ENCODE measurements around the gene ANXA6. TPM values are rescaled to one million over a fixed set of nuclear protein-coding genes. Genes with fewer than 3 reads are reported as not detected.

ANXA6 gene
- total RNA-seq, 1 donor from 2014 or later: 320 TPM

DNA sequence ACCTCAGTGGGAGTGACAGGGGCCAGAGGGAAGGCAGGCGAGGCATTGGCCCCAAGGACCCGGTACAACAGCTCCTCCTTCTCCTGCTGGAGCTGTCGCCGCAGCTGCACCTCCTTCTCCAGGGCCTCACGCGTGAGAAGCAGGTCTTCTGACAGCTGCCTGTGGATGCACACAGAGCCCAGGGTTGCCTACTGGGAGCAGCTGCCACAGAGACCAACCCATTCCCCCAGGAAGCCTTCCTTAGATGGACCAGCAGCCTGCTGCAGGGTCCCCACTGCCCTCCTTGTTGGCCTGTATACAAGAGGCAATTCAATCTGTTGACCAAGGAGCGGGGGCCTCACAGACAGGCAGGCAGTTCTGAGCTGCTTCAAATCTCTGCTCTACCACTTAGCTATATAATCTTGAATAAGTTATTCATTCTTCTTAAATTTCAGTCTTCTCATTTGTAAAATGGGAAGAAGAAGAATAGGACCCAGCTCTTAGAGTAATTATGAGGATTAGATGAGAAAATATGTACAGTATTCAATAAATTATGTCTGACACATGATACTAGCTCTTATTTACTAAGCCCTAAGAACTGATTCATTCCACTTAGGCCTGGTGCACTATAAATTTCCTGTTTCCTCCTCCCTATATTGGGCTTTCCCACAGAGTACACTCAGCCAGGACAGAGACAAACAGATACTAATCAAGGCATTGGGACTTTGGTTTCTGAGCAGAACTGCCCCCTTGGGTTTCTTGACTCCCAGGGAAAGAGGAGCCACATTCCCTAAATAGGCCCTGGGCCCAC lies 26.1 kb upstream of the ANXA6 start:
- Mint-ChIP-seq H3K27me3 (ENCODE audit: low read depth, unreplicated experiment) (peaks cover 20% of the 10 kb centered on the region), H3K9me3 (ENCODE audit: unreplicated experiment) (peaks cover 4% of the 10 kb centered on the region), H3K36me3 (ENCODE audit: low read depth, unreplicated experiment) (peaks cover 8% of the 10 kb centered on the region), H3K4me3 (ENCODE audit: unreplicated experiment) (no peak overlapping the region), H3K27ac (ENCODE audit: unreplicated experiment) (no peak overlapping the region), H3K4me1 (ENCODE audit: low read depth, unreplicated experiment) (peaks cover 7% of the 10 kb centered on the region)
- H3K9me3 ChIP-seq (ENCODE audit: insufficient read depth, low read depth, low read length): no peaks in the 10 kb centered on the region
- no peak overlapping the region for H3K27ac ChIP-seq (ENCODE audit: low read depth, low read length)
- H3K4me1 ChIP-seq (ENCODE audit: insufficient read depth, low read length): no peaks in the 10 kb centered on the region
- H2AFZ ChIP-seq (ENCODE audit: low read depth, low read length): no peak overlapping the region
- TF ChIP-seq, protein P1, sequence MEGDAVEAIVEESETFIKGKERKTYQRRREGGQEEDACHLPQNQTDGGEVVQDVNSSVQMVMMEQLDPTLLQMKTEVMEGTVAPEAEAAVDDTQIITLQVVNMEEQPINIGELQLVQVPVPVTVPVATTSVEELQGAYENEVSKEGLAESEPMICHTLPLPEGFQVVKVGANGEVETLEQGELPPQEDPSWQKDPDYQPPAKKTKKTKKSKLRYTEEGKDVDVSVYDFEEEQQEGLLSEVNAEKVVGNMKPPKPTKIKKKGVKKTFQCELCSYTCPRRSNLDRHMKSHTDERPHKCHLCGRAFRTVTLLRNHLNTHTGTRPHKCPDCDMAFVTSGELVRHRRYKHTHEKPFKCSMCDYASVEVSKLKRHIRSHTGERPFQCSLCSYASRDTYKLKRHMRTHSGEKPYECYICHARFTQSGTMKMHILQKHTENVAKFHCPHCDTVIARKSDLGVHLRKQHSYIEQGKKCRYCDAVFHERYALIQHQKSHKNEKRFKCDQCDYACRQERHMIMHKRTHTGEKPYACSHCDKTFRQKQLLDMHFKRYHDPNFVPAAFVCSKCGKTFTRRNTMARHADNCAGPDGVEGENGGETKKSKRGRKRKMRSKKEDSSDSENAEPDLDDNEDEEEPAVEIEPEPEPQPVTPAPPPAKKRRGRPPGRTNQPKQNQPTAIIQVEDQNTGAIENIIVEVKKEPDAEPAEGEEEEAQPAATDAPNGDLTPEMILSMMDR (IDR thresholded peaks at IDR 0.05; ENCODE audit: insufficient read depth, low read depth, low read length): no peak
- TF ChIP-seq EZH2 (IDR thresholded peaks at IDR 0.05; ENCODE audit: insufficient read depth, low read length): no peak
- DNase-seq (ENCODE audit: low read depth) (no peak), FAIRE-seq (no peak)
- H3K9ac ChIP-seq (ENCODE audit: low read length): no peak overlapping the region
- H4K20me1 ChIP-seq (ENCODE audit: insufficient read depth, low read length): no peaks in the 10 kb centered on the region
- H3K27me3 ChIP-seq (ENCODE audit: insufficient read depth, low read length): peaks cover 5% of the 10 kb centered on the region
- H3K4me3 ChIP-seq (ENCODE audit: insufficient read depth, low read depth, low read length): no peak overlapping the region
- no peak overlapping the region for H3K4me2 ChIP-seq (ENCODE audit: low read length)
- no peaks in the 10 kb centered on the region for H3K36me3 ChIP-seq (ENCODE audit: insufficient read depth, low read length)
- H3K79me2 ChIP-seq (ENCODE audit: insufficient read depth, low read length): no peaks in the 10 kb centered on the region

DNA sequence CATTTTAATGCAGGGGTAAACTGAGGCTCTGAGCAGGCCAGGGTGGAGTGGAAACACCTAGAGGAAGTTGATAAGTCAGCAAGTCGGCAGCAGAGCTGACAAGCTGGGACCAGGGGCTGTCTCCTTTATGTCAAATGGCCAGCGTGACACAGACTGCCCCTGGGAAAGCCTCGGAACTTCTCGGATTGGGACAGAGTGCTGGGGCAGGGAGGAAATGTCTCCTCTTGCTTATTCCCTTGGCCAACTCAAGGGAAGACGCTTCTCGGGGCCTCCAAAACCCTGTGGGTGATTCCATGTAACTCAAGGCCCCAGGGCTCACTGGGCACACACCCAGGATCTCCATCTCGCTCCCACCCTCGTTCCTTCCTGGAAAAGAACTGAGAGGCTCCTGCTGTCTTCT lies 25.4 kb upstream of the ANXA6 start:
- H3K27ac Mint-ChIP-seq (ENCODE audit: unreplicated experiment): no peak overlapping the region
- Histone ChIP-seq H3K4me2 (ENCODE audit: low read length) (no peak overlapping the region), H3K27ac (ENCODE audit: low read depth, low read length) (no peak overlapping the region), H3K9ac (ENCODE audit: low read length) (no peak overlapping the region), H3K9me3 (ENCODE audit: insufficient read depth, low read depth, low read length) (no peaks in the 10 kb centered on the region), H2AFZ (ENCODE audit: low read depth, low read length) (no peak overlapping the region), H3K27me3 (ENCODE audit: insufficient read depth, low read length) (peaks cover 10% of the 10 kb centered on the region), H3K79me2 (ENCODE audit: insufficient read depth, low read length) (no peaks in the 10 kb centered on the region), H3K36me3 (ENCODE audit: insufficient read depth, low read length) (no peaks in the 10 kb centered on the region), H4K20me1 (ENCODE audit: insufficient read depth, low read length) (no peaks in the 10 kb centered on the region), H3K4me1 (ENCODE audit: insufficient read depth, low read length) (no peaks in the 10 kb centered on the region), H3K4me3 (ENCODE audit: insufficient read depth, low read depth, low read length) (no peak overlapping the region)
- no peak overlapping the region for H3K4me3 Mint-ChIP-seq (ENCODE audit: unreplicated experiment)
- H3K27me3 Mint-ChIP-seq (ENCODE audit: low read depth, unreplicated experiment): peaks cover 20% of the 10 kb centered on the region
- H3K36me3 Mint-ChIP-seq (ENCODE audit: low read depth, unreplicated experiment): peaks cover 8% of the 10 kb centered on the region
- H3K4me1 Mint-ChIP-seq (ENCODE audit: low read depth, unreplicated experiment): peaks cover 7% of the 10 kb centered on the region
- TF ChIP-seq, protein P1 (IDR thresholded peaks at IDR 0.05; ENCODE audit: insufficient read depth, low read depth, low read length): no peak
- no peak for TF ChIP-seq EZH2 (IDR thresholded peaks at IDR 0.05; ENCODE audit: insufficient read depth, low read length)
- no peak for FAIRE-seq
- H3K9me3 Mint-ChIP-seq (ENCODE audit: unreplicated experiment): peaks cover 4% of the 10 kb centered on the region
- DNase-seq (ENCODE audit: low read depth): no peak

DNA sequence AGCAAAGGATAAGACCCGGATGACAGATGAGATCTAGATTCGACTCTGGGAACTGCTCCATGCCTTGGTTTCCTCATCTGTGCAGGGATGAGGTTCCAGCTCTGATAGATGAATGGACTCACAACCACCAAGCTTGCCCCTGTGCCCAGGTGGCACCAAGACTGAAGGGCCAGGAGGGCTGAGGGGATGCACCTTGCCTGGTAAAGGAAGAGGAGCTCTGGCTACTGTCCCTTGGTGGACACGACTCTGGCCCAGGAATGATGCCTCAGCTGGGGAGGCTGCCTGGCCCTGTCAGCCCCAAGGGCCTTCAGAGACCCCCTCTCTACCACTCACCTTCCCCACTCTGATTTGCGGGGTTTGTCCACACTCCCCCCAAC lies 24.9 kb upstream of the ANXA6 start:
- Mint-ChIP-seq H3K27ac (ENCODE audit: unreplicated experiment) (peak overlapping the region; percentile 64), H3K27me3 (ENCODE audit: low read depth, unreplicated experiment) (peaks cover 20% of the 10 kb centered on the region), H3K9me3 (ENCODE audit: unreplicated experiment) (peaks cover 6% of the 10 kb centered on the region), H3K4me1 (ENCODE audit: low read depth, unreplicated experiment) (peaks cover 7% of the 10 kb centered on the region), H3K4me3 (ENCODE audit: unreplicated experiment) (no peak overlapping the region), H3K36me3 (ENCODE audit: low read depth, unreplicated experiment) (peaks cover 8% of the 10 kb centered on the region)
- Histone ChIP-seq H3K79me2 (ENCODE audit: insufficient read depth, low read length) (no peaks in the 10 kb centered on the region), H3K4me3 (ENCODE audit: insufficient read depth, low read depth, low read length) (no peak overlapping the region), H2AFZ (ENCODE audit: low read depth, low read length) (no peak overlapping the region), H3K27ac (ENCODE audit: low read depth, low read length) (no peak overlapping the region), H3K36me3 (ENCODE audit: insufficient read depth, low read length) (no peaks in the 10 kb centered on the region), H4K20me1 (ENCODE audit: insufficient read depth, low read length) (no peaks in the 10 kb centered on the region), H3K9ac (ENCODE audit: low read length) (no peak overlapping the region), H3K4me1 (ENCODE audit: insufficient read depth, low read length) (no peaks in the 10 kb centered on the region), H3K9me3 (ENCODE audit: insufficient read depth, low read depth, low read length) (no peaks in the 10 kb centered on the region), H3K4me2 (ENCODE audit: low read length) (no peak overlapping the region), H3K27me3 (ENCODE audit: insufficient read depth, low read length) (peaks cover 10% of the 10 kb centered on the region)
- TF ChIP-seq EZH2 (IDR thresholded peaks at IDR 0.05; ENCODE audit: insufficient read depth, low read length): no peak
- TF ChIP-seq, protein P1 (IDR thresholded peaks at IDR 0.05; ENCODE audit: insufficient read depth, low read depth, low read length): no peak
- FAIRE-seq (no peak), DNase-seq (ENCODE audit: low read depth) (no peak)
